Measurements from ENCODE around the gene ATIC. TPM values are rescaled to one million over a fixed set of nuclear protein-coding genes. Genes with fewer than 3 reads are reported as not detected.

ATIC gene
- total RNA-seq, 3 donors from 2014 or later: 32.2 to 54.1 (median 33.0) TPM

DNA sequence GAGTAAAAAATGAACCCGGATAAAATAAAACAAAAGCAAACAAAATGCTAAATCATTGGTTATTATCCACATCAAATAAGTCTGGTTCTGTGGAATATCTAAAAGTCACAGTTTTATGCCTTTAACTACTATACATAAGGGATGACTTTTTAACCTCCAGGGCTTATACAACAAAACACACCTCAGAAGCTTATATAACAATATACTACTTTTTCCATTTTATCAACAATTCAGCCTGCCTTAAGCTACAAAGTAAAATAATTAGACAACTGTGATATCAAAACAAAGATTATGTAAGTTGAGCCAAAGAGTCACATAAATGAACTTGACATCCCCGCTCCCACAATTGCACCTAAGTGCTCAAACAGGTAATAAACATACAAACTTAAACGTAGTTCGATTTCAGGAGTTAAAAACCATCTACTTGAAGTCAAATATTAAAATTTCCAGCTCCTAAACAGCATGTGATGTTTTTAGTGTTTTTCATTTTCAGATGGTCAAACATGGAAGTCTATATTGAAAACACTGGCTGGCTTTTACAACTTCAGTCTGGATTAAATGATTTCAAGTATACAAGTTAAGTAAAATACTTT lies 54.7 kb downstream of the ATIC start:
- no peak overlapping the region for H3K27ac ChIP-seq
- no peak for TF ChIP-seq POLR2AphosphoS5 (IDR thresholded peaks at IDR 0.05)
- TF ChIP-seq, protein P1, sequence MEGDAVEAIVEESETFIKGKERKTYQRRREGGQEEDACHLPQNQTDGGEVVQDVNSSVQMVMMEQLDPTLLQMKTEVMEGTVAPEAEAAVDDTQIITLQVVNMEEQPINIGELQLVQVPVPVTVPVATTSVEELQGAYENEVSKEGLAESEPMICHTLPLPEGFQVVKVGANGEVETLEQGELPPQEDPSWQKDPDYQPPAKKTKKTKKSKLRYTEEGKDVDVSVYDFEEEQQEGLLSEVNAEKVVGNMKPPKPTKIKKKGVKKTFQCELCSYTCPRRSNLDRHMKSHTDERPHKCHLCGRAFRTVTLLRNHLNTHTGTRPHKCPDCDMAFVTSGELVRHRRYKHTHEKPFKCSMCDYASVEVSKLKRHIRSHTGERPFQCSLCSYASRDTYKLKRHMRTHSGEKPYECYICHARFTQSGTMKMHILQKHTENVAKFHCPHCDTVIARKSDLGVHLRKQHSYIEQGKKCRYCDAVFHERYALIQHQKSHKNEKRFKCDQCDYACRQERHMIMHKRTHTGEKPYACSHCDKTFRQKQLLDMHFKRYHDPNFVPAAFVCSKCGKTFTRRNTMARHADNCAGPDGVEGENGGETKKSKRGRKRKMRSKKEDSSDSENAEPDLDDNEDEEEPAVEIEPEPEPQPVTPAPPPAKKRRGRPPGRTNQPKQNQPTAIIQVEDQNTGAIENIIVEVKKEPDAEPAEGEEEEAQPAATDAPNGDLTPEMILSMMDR (IDR thresholded peaks at IDR 0.05): no peak
- no peak for TF ChIP-seq POLR2A (IDR thresholded peaks at IDR 0.05)
- H3K4me1 ChIP-seq: no peaks in the 10 kb centered on the region
- intact Hi-C loops (cut with DNase I; ENCODE audit: low total_unique reads): no loop called here
- no peaks in the 10 kb centered on the region for H3K36me3 ChIP-seq
- no peaks in the 10 kb centered on the region for H3K27me3 ChIP-seq
- no peaks in the 10 kb centered on the region for H3K9me3 ChIP-seq
- no peak for DNase-seq (ENCODE audit: low spot score in 2 of 2)
- no peak overlapping the region for H3K4me3 ChIP-seq

DNA sequence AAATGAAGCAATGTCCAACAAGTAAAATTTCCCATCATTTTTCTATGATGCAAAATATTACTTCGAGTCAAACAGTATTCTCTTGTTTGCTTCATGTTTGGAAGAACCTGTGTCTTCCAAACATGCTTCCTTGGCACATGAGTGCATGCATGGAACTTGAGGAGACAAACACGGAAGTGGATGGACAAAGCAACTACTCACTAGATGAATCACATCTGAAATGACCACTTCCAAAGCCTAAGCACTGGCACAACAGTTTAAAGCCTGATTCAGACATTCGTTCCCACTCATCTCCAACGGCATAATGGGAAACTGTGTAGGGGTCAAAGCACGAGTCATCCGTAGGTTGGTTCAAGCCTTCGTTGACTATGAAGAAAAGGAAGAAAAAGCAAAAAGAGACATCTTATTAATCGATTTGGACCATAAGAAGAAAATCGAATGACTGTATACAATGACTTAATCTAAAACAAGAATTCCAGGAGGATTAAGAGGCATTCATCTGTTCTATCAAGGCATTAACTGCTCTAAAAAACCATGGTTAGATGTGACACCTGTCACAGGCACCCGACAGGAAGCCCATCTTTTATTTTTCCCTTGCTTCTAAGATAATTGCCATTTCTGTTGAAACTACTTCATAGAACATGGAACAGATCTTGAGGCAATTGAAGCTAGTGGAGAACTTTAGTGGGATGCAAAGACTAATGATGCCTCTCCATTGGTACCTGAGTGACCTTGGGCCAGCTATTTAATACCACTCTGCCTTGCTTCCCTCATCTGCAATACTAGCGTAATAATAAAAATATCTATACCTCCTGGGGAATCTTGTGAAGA lies 56.0 kb downstream of the ATIC start:
- intact Hi-C loops (cut with DNase I; ENCODE audit: low total_unique reads): no loop called here
- DNase-seq (ENCODE audit: low spot score in 2 of 2): no peak
- no peak overlapping the region for H3K27ac ChIP-seq
- H3K4me3 ChIP-seq: no peak overlapping the region
- no peaks in the 10 kb centered on the region for H3K9me3 ChIP-seq
- no peaks in the 10 kb centered on the region for H3K4me1 ChIP-seq
- no peaks in the 10 kb centered on the region for H3K27me3 ChIP-seq
- TF ChIP-seq POLR2AphosphoS5 (IDR thresholded peaks at IDR 0.05) (no peak), POLR2A (IDR thresholded peaks at IDR 0.05) (no peak)
- TF ChIP-seq, protein P1 (IDR thresholded peaks at IDR 0.05): no peak
- H3K36me3 ChIP-seq: no peaks in the 10 kb centered on the region

DNA sequence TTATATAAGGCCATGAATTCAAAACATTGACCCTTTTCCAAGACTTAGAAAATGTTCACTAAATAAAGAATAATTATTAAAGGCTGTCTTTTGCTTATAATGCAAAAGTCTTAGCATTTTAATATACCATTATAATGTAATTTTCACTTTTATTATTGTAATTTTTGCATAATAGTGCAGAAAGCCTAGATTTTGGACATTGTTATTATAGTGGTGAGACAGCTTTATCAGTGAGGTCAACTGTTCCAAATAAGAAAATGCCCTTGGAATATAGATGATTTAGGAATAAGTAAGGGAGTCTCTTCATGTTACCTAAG lies 56.6 kb downstream of the ATIC start:
- no peaks in the 10 kb centered on the region for H3K36me3 ChIP-seq
- no peak overlapping the region for H3K27ac ChIP-seq
- no peak overlapping the region for H3K4me3 ChIP-seq
- no peaks in the 10 kb centered on the region for H3K9me3 ChIP-seq
- DNase-seq (ENCODE audit: low spot score in 2 of 2): no peak
- H3K27me3 ChIP-seq: no peaks in the 10 kb centered on the region
- TF ChIP-seq, protein P1 (IDR thresholded peaks at IDR 0.05): no peak
- TF ChIP-seq POLR2AphosphoS5 (IDR thresholded peaks at IDR 0.05) (no peak), POLR2A (IDR thresholded peaks at IDR 0.05) (no peak)
- H3K4me1 ChIP-seq: no peaks in the 10 kb centered on the region
- intact Hi-C loops (cut with DNase I; ENCODE audit: low total_unique reads): no loop called here

DNA sequence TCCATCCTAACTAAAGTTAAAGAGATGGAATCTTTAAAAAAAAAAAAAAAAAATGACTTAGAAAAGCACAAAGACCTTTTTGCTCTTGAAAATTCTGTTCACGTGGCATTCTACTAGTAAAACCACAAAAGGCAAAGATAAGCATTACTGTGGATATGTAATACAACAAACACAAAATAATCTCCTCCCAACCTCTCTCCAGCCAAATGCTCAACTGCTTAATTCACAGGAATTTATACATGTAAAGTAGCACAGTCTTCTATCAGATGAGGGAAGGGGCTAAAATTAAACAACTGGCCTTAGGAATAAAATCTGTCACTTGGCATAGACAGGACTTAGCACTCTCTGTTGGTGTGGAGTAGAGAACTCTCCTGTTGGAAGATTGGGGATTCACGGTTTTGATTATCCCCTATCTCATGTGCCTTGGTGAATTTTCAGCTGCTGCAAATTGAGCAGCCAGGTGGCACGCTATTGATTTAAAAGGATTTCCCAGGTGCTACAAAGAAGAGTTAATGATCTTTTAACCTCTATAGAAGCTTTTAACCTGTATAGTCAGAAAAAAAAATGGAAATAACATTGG lies 57.4 kb downstream of the ATIC start:
- Histone ChIP-seq H3K27me3 (no peaks in the 10 kb centered on the region), H3K4me3 (no peak overlapping the region), H3K9me3 (no peaks in the 10 kb centered on the region), H3K27ac (no peak overlapping the region), H3K4me1 (no peaks in the 10 kb centered on the region), H3K36me3 (no peaks in the 10 kb centered on the region)
- no peak for DNase-seq (ENCODE audit: low spot score in 2 of 2)
- no peak for TF ChIP-seq POLR2A (IDR thresholded peaks at IDR 0.05)
- no peak for TF ChIP-seq POLR2AphosphoS5 (IDR thresholded peaks at IDR 0.05)
- TF ChIP-seq, protein P1 (IDR thresholded peaks at IDR 0.05): no peak
- intact Hi-C loops (cut with DNase I; ENCODE audit: low total_unique reads): no loop called here

All from breast epithelium (tissue), 4 donors.